ENCODE results near the gene GNAL.

Gene GNAL

GRCh38 chr18:11759456-11759855, 70.4 kb downstream of the GNAL start:
- in situ Hi-C loops (cut with HindIII; ENCODE audit: low sequenced_read_pairs): no loop called here

DNA sequence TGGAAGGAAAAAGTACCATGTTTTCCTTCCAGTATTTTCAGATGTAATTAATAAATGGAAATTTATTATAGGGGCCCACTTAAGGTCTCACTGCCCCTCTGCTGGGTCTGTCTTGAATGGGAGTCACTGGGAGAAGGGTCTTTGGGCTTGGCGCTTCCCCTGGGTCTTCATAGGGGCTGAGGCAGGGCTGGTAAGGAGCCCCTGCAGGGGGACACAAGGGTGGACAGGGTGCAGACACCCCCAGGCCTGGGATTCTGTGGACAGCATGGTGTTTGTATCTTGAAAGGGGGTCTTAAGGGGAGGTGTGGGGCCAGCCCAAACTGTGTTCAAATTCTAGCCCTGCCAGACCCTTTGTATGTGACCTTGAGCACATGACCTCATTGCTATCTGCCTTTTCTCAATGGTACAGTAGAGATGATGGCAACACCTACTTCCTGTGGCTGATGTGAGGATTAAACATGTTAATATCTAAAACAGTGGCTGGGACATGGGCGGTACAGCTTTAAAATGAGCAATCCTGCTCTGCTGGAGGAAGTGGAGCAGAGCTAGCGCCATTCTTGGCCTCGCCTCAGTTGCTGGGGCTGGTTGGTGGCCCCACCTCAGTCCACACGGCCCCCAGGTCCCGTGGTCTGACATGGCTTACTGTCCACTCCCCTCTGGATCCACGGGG, 71.6 kb downstream of the GNAL start:
- in situ Hi-C loops (cut with HindIII; ENCODE audit: low sequenced_read_pairs): no loop called here

GRCh38 chr18:11761553-11761952, 72.5 kb downstream of the GNAL start:
- in situ Hi-C loops (cut with HindIII; ENCODE audit: low sequenced_read_pairs): no loop called here

GRCh38 chr18:11762429-11762828, 73.4 kb downstream of the GNAL start:
- in situ Hi-C loops (cut with HindIII; ENCODE audit: low sequenced_read_pairs): no loop called here

GRCh38 chr18:11767329-11767728, 78.3 kb downstream of the GNAL start:
- in situ Hi-C loops (cut with HindIII; ENCODE audit: low sequenced_read_pairs): no loop called here

GRCh38 chr18:11767935-11768334, 78.9 kb downstream of the GNAL start:
- in situ Hi-C loops (cut with HindIII; ENCODE audit: low sequenced_read_pairs): no loop called here

- in situ Hi-C loops (cut with HindIII; ENCODE audit: low sequenced_read_pairs): no loop called here
Measured at GRCh38 chr18:11775436-11776174, 86.5 kb downstream of the GNAL start.

DNA sequence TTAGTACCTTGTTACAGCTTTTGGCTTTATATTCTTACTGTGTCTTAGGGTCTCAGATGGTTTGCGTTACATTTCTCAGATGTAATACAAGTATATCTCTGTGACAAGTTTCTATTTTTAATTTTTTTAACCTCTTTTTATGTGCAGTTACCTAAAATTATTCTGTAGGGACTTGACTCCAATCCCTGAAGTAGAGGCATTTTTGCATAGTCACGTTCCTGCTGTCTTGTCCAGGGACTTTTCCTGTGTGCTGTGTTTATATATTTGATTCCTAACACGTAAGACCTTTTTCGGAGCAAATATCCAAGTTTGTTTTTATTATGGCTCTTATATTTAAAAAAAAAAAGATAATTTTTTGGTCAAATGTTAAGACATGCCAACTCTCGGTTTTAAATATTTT, 91.0 kb downstream of the GNAL start:
- in situ Hi-C loops (cut with HindIII; ENCODE audit: low sequenced_read_pairs): no loop called here

DNA sequence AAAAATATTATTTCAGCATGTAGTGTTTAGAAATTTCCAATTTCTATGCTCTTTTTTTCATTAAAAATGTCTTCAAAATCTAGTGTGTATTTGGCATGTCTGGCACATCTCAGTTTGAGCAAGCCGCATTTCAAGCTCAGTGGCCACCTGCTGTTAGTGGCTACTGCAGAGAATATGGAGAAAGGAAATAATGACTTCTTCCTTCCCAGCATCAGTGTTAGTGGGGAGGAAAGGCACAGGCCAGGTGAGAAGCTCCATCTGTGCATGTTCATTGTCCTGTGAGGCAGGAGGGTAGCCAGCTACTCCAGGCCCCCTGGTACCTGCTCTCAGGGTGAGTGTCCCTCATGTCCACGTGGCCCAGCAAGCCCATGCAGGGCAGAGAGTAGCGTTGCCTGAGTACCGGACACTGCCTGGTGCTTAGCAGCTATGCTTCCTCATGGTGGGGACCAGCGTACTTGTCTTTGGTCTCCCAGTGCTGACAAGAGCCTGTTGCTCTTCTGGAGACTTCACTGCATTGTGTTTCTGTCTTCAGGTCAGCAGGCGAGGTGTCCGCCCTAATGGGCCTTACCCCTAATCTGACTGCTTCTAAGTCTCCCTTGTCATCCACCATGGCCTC, 94.8 kb downstream of the GNAL start:
- in situ Hi-C loops (cut with HindIII; ENCODE audit: low sequenced_read_pairs): no loop called here

DNA sequence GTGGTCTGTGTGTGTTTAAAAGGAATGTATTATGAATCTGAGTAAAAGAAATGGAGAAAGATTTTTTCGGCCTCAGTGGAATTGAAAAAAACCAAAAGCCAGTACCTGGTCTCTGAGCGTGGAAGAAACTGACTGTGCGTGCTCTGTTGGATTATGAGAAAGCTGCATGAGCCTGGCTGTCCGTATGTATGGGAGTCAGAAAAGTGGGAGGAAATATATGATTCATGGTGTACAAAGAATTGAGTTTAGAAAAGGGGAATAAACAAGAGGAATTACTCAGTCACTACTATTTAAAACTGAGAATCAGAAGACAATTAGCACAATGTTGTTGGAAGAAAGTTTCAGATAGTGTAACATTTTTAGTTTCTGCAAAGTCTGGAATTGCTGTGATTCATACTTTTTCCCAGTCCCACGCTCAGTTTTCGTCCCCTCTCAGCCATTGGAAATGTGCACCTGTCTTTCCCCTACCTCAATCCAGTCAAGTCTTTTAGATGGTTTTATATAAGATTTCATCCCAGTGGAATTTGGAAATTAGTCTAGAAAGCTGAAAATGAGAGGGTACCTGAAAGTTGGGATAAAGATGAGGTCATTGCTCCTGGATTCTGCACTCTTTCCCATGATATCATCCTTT, 95.7 kb downstream of the GNAL start:
- in situ Hi-C loops (cut with HindIII; ENCODE audit: low sequenced_read_pairs): no loop called here

- in situ Hi-C loops (cut with HindIII; ENCODE audit: low sequenced_read_pairs): no loop called here
Measured at GRCh38 chr18:11785444-11786055, 96.5 kb downstream of the GNAL start.

DNA sequence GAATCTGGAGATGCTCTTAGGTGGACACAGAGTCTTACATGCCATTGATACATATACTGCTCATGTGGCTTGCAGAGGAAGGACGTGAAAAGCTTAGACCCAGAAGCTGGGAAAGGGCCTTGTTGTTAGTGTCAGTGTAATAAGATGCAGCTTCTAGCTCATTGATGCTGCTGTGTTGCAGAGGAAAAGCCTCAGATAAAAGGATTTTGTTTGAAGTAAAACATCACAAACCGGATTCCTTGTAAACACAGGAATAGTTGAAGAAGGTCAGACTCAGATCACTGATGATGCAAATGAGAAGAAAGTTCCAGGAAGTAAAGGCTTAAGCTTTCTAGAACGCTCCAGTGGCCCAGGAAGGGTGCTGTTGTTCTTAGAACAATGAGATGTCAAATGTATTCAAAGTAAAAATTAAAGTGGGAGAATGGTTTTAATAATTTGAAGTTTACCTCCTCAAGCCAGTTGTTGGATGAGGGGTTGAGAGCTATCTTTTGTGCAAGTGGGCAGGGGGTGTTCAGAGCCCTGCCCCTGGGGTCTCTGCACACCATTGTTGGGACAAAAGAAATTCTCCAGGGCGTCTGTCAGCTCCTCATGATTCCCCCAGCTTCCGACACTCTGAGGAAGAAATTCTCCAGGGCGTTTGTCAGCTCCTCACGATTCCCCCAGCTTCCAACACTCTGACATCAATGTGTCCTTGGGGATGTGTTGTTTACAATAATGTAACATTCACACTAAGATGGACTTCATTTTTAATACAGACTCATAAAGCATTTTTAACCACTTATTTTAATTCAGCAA, 100.8 kb downstream of the GNAL start:
- in situ Hi-C loops (cut with HindIII; ENCODE audit: low sequenced_read_pairs): no loop called here

- in situ Hi-C loops (cut with HindIII; ENCODE audit: low sequenced_read_pairs): no loop called here
Measured at GRCh38 chr18:11791131-11791530, 102.1 kb downstream of the GNAL start.

GRCh38 chr18:11792632-11793031, 103.6 kb downstream of the GNAL start:
- in situ Hi-C loops (cut with HindIII; ENCODE audit: low sequenced_read_pairs): no loop called here

GRCh38 chr18:11794195-11794594, 105.1 kb downstream of the GNAL start:
- in situ Hi-C loops (cut with HindIII; ENCODE audit: low sequenced_read_pairs): no loop called here

GRCh38 chr18:11795916-11796315, 106.9 kb downstream of the GNAL start:
- in situ Hi-C loops (cut with HindIII; ENCODE audit: low sequenced_read_pairs): no loop called here

- in situ Hi-C loops (cut with HindIII; ENCODE audit: low sequenced_read_pairs): no loop called here
Measured at GRCh38 chr18:11798271-11798670, 109.2 kb downstream of the GNAL start.

DNA sequence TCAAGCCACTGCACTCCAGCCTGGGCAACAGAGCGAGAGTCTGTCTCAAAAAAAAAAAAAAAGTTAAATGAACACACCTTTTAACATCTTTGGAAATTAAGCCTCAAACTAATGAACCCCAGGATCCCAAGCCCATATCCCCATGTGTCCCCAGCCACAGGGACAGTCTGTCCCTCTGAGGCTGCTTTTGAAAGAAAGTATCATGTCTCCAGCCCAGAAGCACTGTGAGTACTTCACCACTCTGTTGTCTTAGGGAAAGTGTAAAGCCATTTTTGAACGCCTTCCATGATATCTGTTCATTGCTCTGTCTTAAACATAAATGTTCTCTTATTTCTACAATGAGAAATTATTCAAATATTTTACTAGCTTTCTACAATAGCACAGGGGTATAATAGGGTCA, 110.0 kb downstream of the GNAL start:
- in situ Hi-C loops (cut with HindIII; ENCODE audit: low sequenced_read_pairs): no loop called here

GRCh38 chr18:11800566-11801334, 111.7 kb downstream of the GNAL start:
- in situ Hi-C loops (cut with HindIII; ENCODE audit: low sequenced_read_pairs): no loop called here

DNA sequence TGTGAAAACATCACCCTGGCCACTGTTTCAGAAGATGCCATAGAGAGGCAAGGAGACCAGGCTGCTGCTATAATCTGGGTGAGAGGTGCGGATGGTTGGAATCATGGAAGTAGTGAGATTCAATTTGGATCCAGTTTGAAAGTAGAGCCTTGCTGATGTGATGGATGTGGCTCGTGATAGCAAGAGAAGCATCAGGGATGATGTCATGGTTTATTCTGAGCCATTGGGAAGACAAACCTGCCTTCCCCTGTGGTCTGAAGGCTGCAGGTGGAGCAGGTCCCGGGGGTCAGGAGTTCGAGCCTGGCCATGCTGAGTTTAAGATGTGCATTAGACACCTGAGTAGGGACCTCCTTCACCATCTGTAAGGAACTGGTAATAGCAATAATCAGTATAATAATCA, 112.5 kb downstream of the GNAL start:
- in situ Hi-C loops (cut with HindIII; ENCODE audit: low sequenced_read_pairs): no loop called here

All from DLD1 (cell line).